ENCODE data around the gene AGAP3.
A peak's percentile ranks its signal among the peaks of the same experiment; 100 is the strongest.

DNA sequence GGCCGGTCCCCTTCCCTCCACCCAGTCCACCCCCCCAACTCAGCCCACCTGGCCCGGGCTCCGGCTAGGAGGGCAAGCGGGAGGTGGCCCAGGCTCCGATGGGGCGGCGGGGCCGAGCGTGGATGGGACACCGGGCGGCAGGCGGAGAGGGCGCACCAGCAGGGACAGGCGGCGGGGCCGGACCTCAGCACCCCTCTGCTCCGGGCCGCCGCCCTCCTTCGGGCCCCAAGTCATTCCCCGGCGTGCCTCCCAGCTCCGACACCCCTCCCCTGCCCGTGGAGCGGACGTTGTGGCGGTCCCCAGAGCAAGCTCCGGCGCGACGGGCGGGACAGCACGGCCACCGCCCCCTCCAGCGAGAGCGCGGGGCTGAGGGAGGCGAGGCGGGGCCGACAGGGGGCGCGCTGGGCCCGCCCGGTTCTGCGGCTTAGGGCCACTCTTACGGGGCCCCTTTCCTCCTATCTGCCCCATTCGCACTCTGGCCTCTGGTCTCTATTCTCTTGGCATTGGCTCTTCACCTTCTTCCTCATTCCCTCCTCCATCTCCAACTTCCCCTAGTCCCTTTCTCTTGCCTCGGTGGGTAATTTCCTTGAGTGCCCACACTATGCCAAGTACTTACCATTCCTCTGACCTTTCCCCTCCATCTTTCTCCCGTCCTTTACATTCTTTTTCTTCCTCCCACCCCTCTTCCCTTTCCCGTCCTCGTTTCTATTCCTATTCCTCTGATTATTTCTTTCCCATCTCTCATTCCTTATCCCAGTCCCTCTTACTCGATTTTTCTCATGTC is 81.9 kb downstream of the AGAP3 start:
- TF ChIP-seq, protein P1, sequence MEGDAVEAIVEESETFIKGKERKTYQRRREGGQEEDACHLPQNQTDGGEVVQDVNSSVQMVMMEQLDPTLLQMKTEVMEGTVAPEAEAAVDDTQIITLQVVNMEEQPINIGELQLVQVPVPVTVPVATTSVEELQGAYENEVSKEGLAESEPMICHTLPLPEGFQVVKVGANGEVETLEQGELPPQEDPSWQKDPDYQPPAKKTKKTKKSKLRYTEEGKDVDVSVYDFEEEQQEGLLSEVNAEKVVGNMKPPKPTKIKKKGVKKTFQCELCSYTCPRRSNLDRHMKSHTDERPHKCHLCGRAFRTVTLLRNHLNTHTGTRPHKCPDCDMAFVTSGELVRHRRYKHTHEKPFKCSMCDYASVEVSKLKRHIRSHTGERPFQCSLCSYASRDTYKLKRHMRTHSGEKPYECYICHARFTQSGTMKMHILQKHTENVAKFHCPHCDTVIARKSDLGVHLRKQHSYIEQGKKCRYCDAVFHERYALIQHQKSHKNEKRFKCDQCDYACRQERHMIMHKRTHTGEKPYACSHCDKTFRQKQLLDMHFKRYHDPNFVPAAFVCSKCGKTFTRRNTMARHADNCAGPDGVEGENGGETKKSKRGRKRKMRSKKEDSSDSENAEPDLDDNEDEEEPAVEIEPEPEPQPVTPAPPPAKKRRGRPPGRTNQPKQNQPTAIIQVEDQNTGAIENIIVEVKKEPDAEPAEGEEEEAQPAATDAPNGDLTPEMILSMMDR (optimal IDR thresholded peaks at IDR 0.05 in 1 of 3, IDR thresholded peaks at IDR 0.05 in 1 of 3, conservative IDR thresholded peaks at IDR 0.05 in 1 of 3; ENCODE audit: extremely low read depth in 1 of 3, insufficient read depth in 2 of 3, low read length in 3 of 3), result peak; percentile 49 to 77 (median 72)
- peak; percentile 96 for TF ChIP-seq EZH2 (IDR thresholded peaks at IDR 0.05; ENCODE audit: low read length)
